K562 (cell line): ENCODE results near the gene OR2T8. TPM values are rescaled to one million over a fixed set of nuclear protein-coding genes. Genes with fewer than 3 reads are reported as not detected.

Experiments used
- SRF ChIP-seq, 2 experiments: fragments of 250-450, 450-650 bp in 1 of 2; sonication (Bioruptor Pico) in 1 of 2; sonication (generic) in 1 of 2; formaldehyde crosslinking; IDR thresholded peaks; 2 replicates each; pipeline versions ENCODE4 v1.5.0 to v1.5.1; 2020 to 2022; ENCODE audit warnings: mild to moderate bottlenecking in 1 of 2, missing genetic modification reagents in 1 of 2
- ZBTB40 ChIP-seq, 2 experiments: fragments of 450-650 bp in 1 of 2; sonication (generic) in 1 of 2; formaldehyde crosslinking in 1 of 2; IDR thresholded peaks; 2 replicates each; pipeline versions ENCODE4 v1.7.1 to v1.9.0; 2016 to 2022; ENCODE audit warnings: inconsistent platforms in 1 of 2, mild to moderate bottlenecking in 1 of 2, missing genetic modification reagents in 1 of 2
- polyA plus RNA-seq, 8 experiments: library from polyadenylated mRNA; depleted of rRNA in 4 of 8; stranded (reverse) in 5 of 8; unstranded in 3 of 8; fragments of >200 nt; fragmentation: Nextera tagmentation in 2 of 8; fragmentation: Illumina TruSeq in 1 of 8; extraction: Ambion mirVana in 2 of 8; extraction: Trizol in 1 of 8; gene quantifications; 2 replicates each; pipeline versions ENCODE4 v1.2.1 to v1.2.3, GENCODE V29; 2011 to 2014; ENCODE audit warnings: inconsistent platforms in 1 of 8, missing spikeins in 1 of 8
- total RNA-seq, 7 experiments: library from RNA; depleted of rRNA in 6 of 7; stranded (reverse); fragments of >200 nt in 6 of 7; fragmentation: Illumina TruSeq in 2 of 7; extraction: Trizol in 2 of 7; gene quantifications; 2 replicates each; pipeline versions ENCODE4 v1.2.1 to v1.2.3, GENCODE V29; 2011 to 2021; ENCODE audit warnings: low replicate concordance in 1 of 7

OR2T8 gene
- total and polyA plus RNA-seq, 9 of the 15 experiments (the other 6 are each of a cell fraction or from before 2014, with no cell fraction given), result 0.08 to 0.46 (median 0.31) TPM; not detected in 3

- 0 out of 2 replicates have a peak, but pooled peaks have one; percentile 16 for TF ChIP-seq ZBTB40 (IDR thresholded peaks at IDR 0.05)
- no peak for TF ChIP-seq ZBTB40 (CRISPR knock-in tag; IDR thresholded peaks at IDR 0.05)
- TF ChIP-seq SRF (CRISPR knock-in tag; IDR thresholded peaks at IDR 0.05), result no peak
- TF ChIP-seq, all 486 proteins: peak for 1
Measured at GRCh38 chr1:247913786-247914185, 6.3 kb upstream of the OR2T8 start (continued).
